ENCODE results near the gene LRMDA. TPM values are rescaled to one million over a fixed set of nuclear protein-coding genes. Genes with fewer than 3 reads are reported as not detected.
A peak's percentile ranks its signal among the peaks of the same experiment; 100 is the strongest.

Gene LRMDA
- total and polyA plus RNA-seq, 2 of the 4 experiments (the other 2 are of a cell fraction): 0.07 TPM; not detected in 1

DNA sequence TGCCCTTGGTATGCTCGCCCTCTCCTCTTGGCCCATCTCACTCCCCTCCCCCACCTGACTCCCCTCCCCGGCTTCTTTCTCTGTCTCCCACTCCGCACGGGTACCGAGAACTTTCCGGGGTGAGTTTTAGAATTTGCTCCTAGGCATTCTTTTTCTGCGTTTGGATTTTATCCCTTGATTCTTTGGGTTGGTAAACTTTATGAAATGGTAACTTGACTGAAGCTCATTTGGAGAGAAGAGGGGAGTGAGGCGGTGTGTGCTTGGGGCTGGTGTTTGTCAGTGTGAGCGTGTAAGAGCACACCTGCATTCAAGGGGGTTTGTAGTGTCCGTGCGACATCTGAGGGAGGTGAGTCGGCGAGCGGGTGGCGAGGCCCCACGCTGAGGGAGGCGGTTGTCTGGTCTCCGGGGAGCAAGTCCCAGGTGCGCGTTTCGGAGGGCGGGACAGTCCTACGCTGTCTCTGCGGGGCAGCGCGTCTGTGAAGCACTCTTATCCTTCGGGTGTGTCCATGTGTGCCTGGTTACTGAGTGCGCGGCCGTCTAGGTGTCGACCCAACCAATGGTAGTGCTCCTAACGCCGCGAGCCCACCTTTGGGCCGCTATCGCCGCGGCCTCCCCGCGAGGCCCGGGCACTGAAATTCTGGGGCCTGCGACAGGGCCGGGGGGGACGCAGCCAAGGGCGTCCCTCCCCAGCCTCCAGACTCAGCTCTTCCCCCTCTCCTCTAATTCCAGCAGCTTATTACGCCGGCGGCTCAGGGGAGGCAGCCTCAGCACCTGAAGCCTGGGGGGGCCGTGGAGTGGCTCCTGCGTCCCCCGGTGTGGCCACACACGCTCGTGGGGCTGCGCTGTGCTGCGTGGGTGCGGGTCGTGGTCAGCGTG is 27.2 kb upstream of the LRMDA start:
- Histone ChIP-seq H3K27ac (ENCODE audit: insufficient read depth, low read length) (peak overlapping the region; percentile 5; the same call in 1 of the 2 replicates), H2BK120ac (ENCODE audit: low read depth, low read length) (no peak overlapping the region), H3K9ac (ENCODE audit: low read depth, low read length) (0 out of 2 replicates have a peak overlapping the region, but pooled peaks have one; percentile 20), H4K20me1 (ENCODE audit: insufficient read depth, low read length) (peaks cover 14% of the 10 kb centered on the region; the same call in 1 of the 2 replicates), H3K4me3 (ENCODE audit: insufficient read depth, low read depth, low read length) (peak overlapping the region; percentile 60), H3K9me1 (ENCODE audit: insufficient read depth, low read length) (no peaks in the 10 kb centered on the region), H4K91ac (ENCODE audit: insufficient read depth, low read depth, low read length) (no peak overlapping the region; the same call in 1 of the 2 replicates), H2BK15ac (ENCODE audit: low read depth, low read length) (no peak overlapping the region), H3K14ac (replicated peaks; ENCODE audit: low read depth, low read length) (no peak overlapping the region), H3K4me2 (ENCODE audit: low read depth, low read length) (peak overlapping the region; percentile 91), H3K23ac (ENCODE audit: low read depth, low read length) (no peak overlapping the region; the same call in 1 of the 2 replicates), H4K8ac (ENCODE audit: low read depth in 2 of 2, low read length in 2 of 2) (peak overlapping the region in 1 of 2 experiments; percentile 51; a peak in 1 of 4 replicates), H3K27me3 (ENCODE audit: control insufficient read depth, insufficient read depth, low read length) (0 out of 2 replicates have a peak, but pooled peaks cover 4% of the 10 kb centered on the region), H3K18ac (ENCODE audit: low read depth, low read length) (peak overlapping the region; percentile 34; the same call in 1 of the 2 replicates), H2AFZ (replicated peaks; ENCODE audit: low read length, poor library complexity) (peak overlapping the region; percentile 99), H2AK9ac (replicated peaks; ENCODE audit: low read depth, low read length, poor library complexity) (peak overlapping the region; percentile 60), H3K4me1 (ENCODE audit: control insufficient read depth, insufficient read depth, low read length) (peaks cover 2% of the 10 kb centered on the region; the same call in 1 of the 2 replicates), H2AK5ac (ENCODE audit: low read depth, low read length) (no peak overlapping the region; the same call in 1 of the 2 replicates), H2BK20ac (ENCODE audit: low read depth, low read length) (no peak overlapping the region), H3K56ac (ENCODE audit: extremely low read depth, insufficient read depth, low read length) (no peak overlapping the region), H3K79me1 (ENCODE audit: low read depth in 1 of 2, low read length in 2 of 2) (no peaks in the 10 kb centered on the region; a peak in 1 of 4 replicates), H3K36me3 (ENCODE audit: control insufficient read depth, insufficient read depth, low read length) (peaks cover 11% of the 10 kb centered on the region; the same call in 1 of the 2 replicates), H3K4ac (ENCODE audit: low read depth, low read length) (peak overlapping the region; percentile 5; the same call in 1 of the 2 replicates), H3K9me3 (ENCODE audit: control insufficient read depth, insufficient read depth, low read length) (no peaks in the 10 kb centered on the region), H2BK5ac (ENCODE audit: low read depth, low read length, poor library complexity, severe bottlenecking) (no peak overlapping the region), H4K5ac (ENCODE audit: low read depth, low read length) (peak overlapping the region; percentile 30; the same call in 1 of the 2 replicates)
- ChIA-PET CTCF (no interaction called here), POLR2A (ENCODE audit: unreplicated experiment) (interaction anchor here (0.6 kb wide), 1 partner anchor 1500 kb away, joined by 16 read pairs; no protein-coding TSS in a partner anchor)
- no peak for TF ChIP-seq MXI1 (IDR thresholded peaks at IDR 0.05; ENCODE audit: borderline replicate concordance, low read depth, low read length)
- no peak for TF ChIP-seq RAD21 (IDR thresholded peaks at IDR 0.05; ENCODE audit: low read length)
- TF ChIP-seq, protein P1, sequence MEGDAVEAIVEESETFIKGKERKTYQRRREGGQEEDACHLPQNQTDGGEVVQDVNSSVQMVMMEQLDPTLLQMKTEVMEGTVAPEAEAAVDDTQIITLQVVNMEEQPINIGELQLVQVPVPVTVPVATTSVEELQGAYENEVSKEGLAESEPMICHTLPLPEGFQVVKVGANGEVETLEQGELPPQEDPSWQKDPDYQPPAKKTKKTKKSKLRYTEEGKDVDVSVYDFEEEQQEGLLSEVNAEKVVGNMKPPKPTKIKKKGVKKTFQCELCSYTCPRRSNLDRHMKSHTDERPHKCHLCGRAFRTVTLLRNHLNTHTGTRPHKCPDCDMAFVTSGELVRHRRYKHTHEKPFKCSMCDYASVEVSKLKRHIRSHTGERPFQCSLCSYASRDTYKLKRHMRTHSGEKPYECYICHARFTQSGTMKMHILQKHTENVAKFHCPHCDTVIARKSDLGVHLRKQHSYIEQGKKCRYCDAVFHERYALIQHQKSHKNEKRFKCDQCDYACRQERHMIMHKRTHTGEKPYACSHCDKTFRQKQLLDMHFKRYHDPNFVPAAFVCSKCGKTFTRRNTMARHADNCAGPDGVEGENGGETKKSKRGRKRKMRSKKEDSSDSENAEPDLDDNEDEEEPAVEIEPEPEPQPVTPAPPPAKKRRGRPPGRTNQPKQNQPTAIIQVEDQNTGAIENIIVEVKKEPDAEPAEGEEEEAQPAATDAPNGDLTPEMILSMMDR (conservative IDR thresholded peaks at IDR 0.05; ENCODE audit: low read depth, low read length): no peak
- dilution Hi-C loops (cut with HindIII; ENCODE audit: low sequenced_read_pairs, unreplicated experiment) (no loop called here), in situ Hi-C loops (cut with MboI; ENCODE audit: low sequenced_read_pairs) (loop anchor here (10.0 to 25.0 kb wide), 4 partner anchors 633 to 1583 kb away; no protein-coding TSS in a partner anchor), intact Hi-C loops (cut with micrococcal nuclease) (loop anchor here (2.0 to 10.0 kb wide), 5 partner anchors 505 to 1708 kb away; no protein-coding TSS in a partner anchor)
- DNase-seq: no peak
- no TSS peak for BruUV-seq (replicated peaks)
- WGBS, 2 experiments (ENCODE audit: extremely low coverage in 2 of 2, insufficient read length in 1 of 2): 12% methylated on average over 14 of the region's 58 CpGs; no CpG with 5 or more reads in 1 of the 2 experiments
- no peak for ATAC-seq (ENCODE audit: low read depth)

Measured in IMR-90 (cell line).